Mucosa of rectum (tissue), 2 donors: ENCODE measurements around the gene STAT5B.

ENCODE experiments used
- H3K27ac ChIP-seq, 2 donors: one replicate each; pipeline ENCODE4 v1.7.0; 2013; ENCODE audit warnings: inconsistent platforms in 2 of 2, low read depth in 2 of 2, low read length in 2 of 2
- H3K27me3 ChIP-seq, 2 donors: one replicate each; pipeline ENCODE4 v1.7.0; 2013; ENCODE audit warnings: low read length in 2 of 2; ENCODE audit not compliant: control insufficient read depth in 2 of 2, insufficient read depth in 2 of 2
- H3K36me3 ChIP-seq, 2 donors: one replicate each; pipeline ENCODE4 v1.7.0; 2013; ENCODE audit warnings: low read length in 2 of 2; ENCODE audit not compliant: control insufficient read depth in 2 of 2, insufficient read depth in 2 of 2
- H3K4me1 ChIP-seq, 2 donors: one replicate each; pipeline ENCODE4 v1.7.0; 2013; ENCODE audit warnings: low read length in 2 of 2, mild to moderate bottlenecking in 1 of 2; ENCODE audit not compliant: control insufficient read depth in 2 of 2, insufficient read depth in 2 of 2
- H3K4me3 ChIP-seq, 2 donors: one replicate each; pipeline ENCODE4 v1.7.0; 2013; ENCODE audit warnings: low read length in 2 of 2
- H3K9ac ChIP-seq, 2 donors: one replicate each; pipeline ENCODE4 v1.7.0; 2013; ENCODE audit warnings: low read length in 2 of 2, low read depth in 1 of 2, mild to moderate bottlenecking in 1 of 2
- H3K9me3 ChIP-seq, 2 donors: one replicate each; pipeline ENCODE4 v1.7.0; 2013; ENCODE audit warnings: low read length in 2 of 2; ENCODE audit not compliant: control insufficient read depth in 2 of 2
- donor health status: healthy.
- donor health status: Normal muscosa, but diverticular disease.

Gene STAT5B

DNA sequence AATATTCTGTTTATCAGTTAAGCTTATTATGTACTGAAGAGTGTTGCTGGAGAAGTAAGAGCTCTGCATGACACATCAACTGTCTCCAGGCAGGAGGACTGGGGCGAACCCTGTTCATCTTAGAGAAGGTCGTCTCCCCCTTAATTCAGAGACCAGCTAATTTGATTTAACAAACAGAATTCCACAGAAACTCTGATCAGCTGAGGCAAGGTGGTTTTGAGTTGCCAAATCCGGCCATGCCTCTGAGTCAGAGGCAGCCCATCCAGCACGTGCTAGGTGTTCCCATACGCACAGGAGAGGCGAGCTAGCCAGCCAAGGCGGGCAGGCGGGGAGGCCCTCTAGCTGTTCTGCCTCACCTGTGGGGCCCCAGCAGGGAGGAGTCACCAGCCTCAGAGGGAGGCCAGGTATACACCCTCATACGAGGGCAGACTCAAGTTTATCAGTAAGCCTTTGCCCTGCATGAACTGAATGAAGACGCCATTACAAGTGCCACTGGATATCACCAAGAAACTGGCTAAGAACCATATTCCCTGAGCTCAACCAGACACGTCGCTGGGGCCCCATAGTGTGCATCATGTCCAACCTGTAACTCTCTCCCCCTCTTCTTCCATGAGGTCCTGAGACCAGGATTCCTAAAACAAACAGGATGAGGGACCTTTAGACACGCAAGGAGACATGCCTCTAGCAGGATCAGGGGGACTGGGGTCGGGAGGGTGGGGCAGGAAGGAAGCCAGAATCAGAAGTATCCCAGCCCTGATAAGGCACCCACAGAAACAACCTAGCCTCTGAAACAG lies 37.8 kb upstream of the STAT5B start:
- Histone ChIP-seq H3K27ac (no peak overlapping the region), H3K4me3 (no peak overlapping the region), H3K27me3 (no peaks in the 10 kb centered on the region), H3K9me3 (no peaks in the 10 kb centered on the region), H3K4me1 (peaks cover 5 to 11% of the 10 kb centered on the region in 2 donors), H3K36me3 (peaks cover 43 to 58% of the 10 kb centered on the region in 2 donors), H3K9ac (no peak overlapping the region)

- Histone ChIP-seq H3K9me3 (no peaks in the 10 kb centered on the region), H3K27ac (no peak overlapping the region), H3K27me3 (no peaks in the 10 kb centered on the region), H3K9ac (no peak overlapping the region), H3K4me1 (peaks cover 5 to 11% of the 10 kb centered on the region in 2 donors), H3K36me3 (peaks cover 43 to 59% of the 10 kb centered on the region in 2 donors), H3K4me3 (no peak overlapping the region)
These were observed 37.2 kb upstream of the STAT5B start for GRCh38 chr17:42313389-42313772.

- no peak overlapping the region for H3K9ac ChIP-seq
- peaks cover 5 to 11% of the 10 kb centered on the region in 2 donors for H3K4me1 ChIP-seq
- H3K4me3 ChIP-seq, result no peak overlapping the region
- peak overlapping the region; percentile 56 to 61 for H3K27ac ChIP-seq
- peaks cover 45 to 55% of the 10 kb centered on the region in 2 donors for H3K36me3 ChIP-seq
- no peaks in the 10 kb centered on the region for H3K27me3 ChIP-seq
- no peaks in the 10 kb centered on the region for H3K9me3 ChIP-seq
These were observed 36.3 kb upstream of the STAT5B start for GRCh38 chr17:42312285-42313130.

- H3K9me3 ChIP-seq, result no peaks in the 10 kb centered on the region
- peak overlapping the region; percentile 56 to 61 for H3K27ac ChIP-seq
- H3K4me3 ChIP-seq, result no peak overlapping the region
- H3K36me3 ChIP-seq, result peaks cover 45 to 50% of the 10 kb centered on the region in 2 donors
- H3K27me3 ChIP-seq, result no peaks in the 10 kb centered on the region
- H3K4me1 ChIP-seq, result peaks cover 5 to 11% of the 10 kb centered on the region in 2 donors
- H3K9ac ChIP-seq, result no peak overlapping the region
These were observed 35.8 kb upstream of the STAT5B start for GRCh38 chr17:42312035-42312284.

DNA sequence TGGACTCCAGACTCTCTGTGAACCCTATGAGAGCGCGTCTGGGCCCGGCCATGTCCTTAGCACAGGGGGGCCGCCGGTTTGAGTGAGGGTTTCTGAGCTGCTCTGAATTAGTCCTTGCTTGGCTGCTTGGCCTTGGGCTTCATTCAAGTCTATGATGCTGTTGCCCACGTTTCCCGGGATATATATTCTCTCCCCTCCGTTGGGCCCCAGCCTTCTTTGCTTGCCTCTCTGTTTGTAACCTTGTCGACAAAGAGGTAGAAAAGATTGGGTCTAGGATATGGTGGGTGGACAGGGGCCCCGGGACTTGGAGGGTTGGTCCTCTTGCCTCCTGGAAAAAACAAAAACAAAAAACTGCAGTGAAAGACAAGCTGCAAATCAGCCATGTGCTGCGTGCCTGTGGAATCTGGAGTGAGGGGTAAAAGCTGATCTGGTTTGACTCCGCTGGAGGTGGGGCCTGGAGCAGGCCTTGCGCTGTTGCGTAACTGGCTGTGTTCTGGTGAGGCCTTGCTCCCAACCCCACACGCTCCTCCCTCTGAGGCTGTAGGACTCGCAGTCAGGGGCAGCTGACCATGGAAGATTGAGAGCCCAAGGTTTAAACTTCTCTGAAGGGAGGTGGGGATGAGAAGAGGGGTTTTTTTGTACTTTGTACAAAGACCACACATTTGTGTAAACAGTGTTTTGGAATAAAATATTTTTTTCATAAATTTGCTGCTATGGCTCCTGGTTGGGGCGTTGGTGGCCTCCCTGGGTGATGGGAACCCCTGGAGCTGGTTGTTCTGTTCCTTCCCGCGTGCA lies 35.2 kb upstream of the STAT5B start:
- Histone ChIP-seq H3K27me3 (no peaks in the 10 kb centered on the region), H3K27ac (peak overlapping the region; percentile 56 to 61), H3K36me3 (peaks cover 40 to 46% of the 10 kb centered on the region in 2 donors), H3K4me1 (peaks cover 5 to 11% of the 10 kb centered on the region in 2 donors), H3K9me3 (no peaks in the 10 kb centered on the region), H3K9ac (no peak overlapping the region), H3K4me3 (no peak overlapping the region)

DNA sequence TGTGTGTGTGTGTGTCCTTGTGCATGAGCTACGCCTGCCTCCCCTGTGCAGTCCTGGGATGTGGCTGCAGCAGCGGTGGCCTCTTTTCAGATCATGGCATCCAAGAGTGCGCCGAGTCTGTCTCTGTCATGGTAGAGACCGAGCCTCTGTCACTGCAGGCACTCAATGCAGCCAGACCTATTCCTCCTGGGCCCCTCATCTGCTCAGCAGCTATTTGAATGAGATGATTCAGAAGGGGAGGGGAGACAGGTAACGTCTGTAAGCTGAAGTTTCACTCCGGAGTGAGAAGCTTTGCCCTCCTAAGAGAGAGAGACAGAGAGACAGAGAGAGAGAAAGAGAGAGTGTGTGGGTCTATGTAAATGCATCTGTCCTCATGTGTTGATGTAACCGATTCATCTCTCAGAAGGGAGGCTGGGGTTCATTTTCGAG lies 34.6 kb upstream of the STAT5B start:
- no peak overlapping the region for H3K4me3 ChIP-seq
- no peaks in the 10 kb centered on the region for H3K9me3 ChIP-seq
- H3K9ac ChIP-seq, result no peak overlapping the region
- H3K4me1 ChIP-seq, result peaks cover 5 to 11% of the 10 kb centered on the region in 2 donors
- H3K27ac ChIP-seq, result peak overlapping the region in 1 of 2 donors; percentile 61
- no peaks in the 10 kb centered on the region for H3K27me3 ChIP-seq
- peaks cover 36 to 43% of the 10 kb centered on the region in 2 donors for H3K36me3 ChIP-seq

DNA sequence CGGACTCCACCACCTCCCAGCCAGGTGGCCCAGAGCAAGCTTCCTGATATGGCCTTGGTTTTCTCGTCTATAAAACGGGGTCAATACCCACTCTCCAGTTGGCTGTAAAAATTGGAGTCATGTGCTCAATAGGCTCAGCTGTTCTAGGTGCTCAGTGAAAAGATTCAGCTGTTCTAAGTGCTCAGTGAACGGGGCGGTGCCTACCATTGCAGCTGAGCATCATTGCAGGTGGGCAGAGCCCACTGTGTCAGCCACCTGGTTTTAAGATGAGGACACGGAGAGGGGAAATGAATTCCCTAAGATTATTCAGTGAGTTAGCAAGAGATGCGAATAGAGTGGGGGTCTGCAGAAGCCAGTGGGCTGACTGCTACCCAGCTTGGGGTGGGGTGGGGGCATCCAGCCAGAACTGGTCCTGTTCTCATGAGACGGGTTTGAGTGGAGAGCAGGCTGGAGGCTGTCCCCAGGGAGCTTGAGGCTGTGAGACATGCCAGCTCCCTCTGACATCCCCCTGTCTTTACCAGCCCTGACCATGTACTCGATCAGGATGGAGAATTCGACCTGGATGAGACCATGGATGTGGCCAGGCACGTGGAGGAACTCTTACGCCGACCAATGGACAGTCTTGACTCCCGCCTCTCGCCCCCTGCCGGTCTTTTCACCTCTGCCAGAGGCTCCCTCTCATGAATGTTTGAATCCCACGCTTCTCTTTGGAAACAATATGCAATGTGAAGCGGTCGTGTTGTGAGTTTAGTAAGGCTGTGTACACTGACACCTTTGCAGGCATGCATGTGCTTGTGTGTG lies 34.0 kb upstream of the STAT5B start:
- no peaks in the 10 kb centered on the region for H3K9me3 ChIP-seq
- peak overlapping the region in 1 of 2 donors; percentile 61 for H3K27ac ChIP-seq
- H3K4me3 ChIP-seq, result no peak overlapping the region
- peaks cover 5 to 11% of the 10 kb centered on the region in 2 donors for H3K4me1 ChIP-seq
- H3K27me3 ChIP-seq, result no peaks in the 10 kb centered on the region
- no peak overlapping the region for H3K9ac ChIP-seq
- peaks cover 31 to 37% of the 10 kb centered on the region in 2 donors for H3K36me3 ChIP-seq

- Histone ChIP-seq H3K9me3 (no peaks in the 10 kb centered on the region), H3K4me3 (no peak overlapping the region), H3K9ac (no peak overlapping the region), H3K27ac (no peak overlapping the region), H3K27me3 (no peaks in the 10 kb centered on the region), H3K36me3 (peaks cover 31 to 40% of the 10 kb centered on the region in 2 donors), H3K4me1 (peaks cover 5 to 11% of the 10 kb centered on the region in 2 donors)
These were observed 33.0 kb upstream of the STAT5B start for GRCh38 chr17:42309142-42309541.

DNA sequence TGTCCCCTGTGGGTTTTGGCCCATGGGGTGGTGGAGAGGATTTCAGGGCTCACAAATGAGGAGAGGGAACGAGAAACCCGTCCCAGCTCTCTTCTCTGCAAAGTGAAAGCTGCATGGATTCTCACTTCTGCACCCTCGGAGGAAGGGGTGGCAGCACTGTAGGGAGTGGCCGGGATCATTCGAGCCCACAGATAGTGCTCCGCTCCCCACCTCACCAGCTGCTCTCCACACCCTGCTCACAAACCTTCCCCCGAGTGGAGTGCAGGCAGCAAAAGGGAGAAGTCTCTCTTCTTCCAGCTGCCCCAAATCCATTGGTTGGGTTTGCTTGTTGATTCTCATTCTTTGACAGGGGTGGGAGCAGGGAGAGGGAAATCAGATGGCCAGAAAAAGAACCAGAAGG lies 32.3 kb upstream of the STAT5B start:
- H3K4me1 ChIP-seq, result peaks cover 5 to 11% of the 10 kb centered on the region in 2 donors
- no peaks in the 10 kb centered on the region for H3K27me3 ChIP-seq
- no peaks in the 10 kb centered on the region for H3K9me3 ChIP-seq
- H3K9ac ChIP-seq, result no peak overlapping the region
- H3K36me3 ChIP-seq, result peaks cover 27 to 33% of the 10 kb centered on the region in 2 donors
- no peak overlapping the region for H3K4me3 ChIP-seq
- H3K27ac ChIP-seq, result no peak overlapping the region
